Measurements from ENCODE around the gene ZNF439. TPM values are rescaled to one million over a fixed set of nuclear protein-coding genes. Genes with fewer than 3 reads are reported as not detected.

ZNF439 gene
- total and polyA plus RNA-seq, 2 donors (not counting 1 experiment from before 2014, with no cell fraction given) = 19.7 to 48.6 TPM

GRCh38 chr19:11890634-11891033 lies 42.1 kb downstream of the ZNF439 start:
- DNase-seq = no peak
- Histone ChIP-seq H3K79me2 (ENCODE audit: control insufficient read depth, insufficient read depth, low read length) (peaks cover 3% of the 10 kb centered on the region), H2AFZ (ENCODE audit: insufficient read depth, low read depth, low read length, poor library complexity, severe bottlenecking) (no peak overlapping the region), H3K36me3 (replicated peaks in 1 of 2; ENCODE audit: control extremely low read depth in 1 of 2, control insufficient read depth in 1 of 2, extremely low read depth in 1 of 2, insufficient read depth in 2 of 2, low read length in 1 of 2) (no peaks in the 10 kb centered on the region), H3K4me3 (ENCODE audit: control extremely low read depth in 1 of 5, extremely low read depth in 1 of 5, insufficient read depth in 1 of 5, low read depth in 2 of 5, low read length in 4 of 5) (no peak overlapping the region), H3K27me3 (replicated peaks in 1 of 4; ENCODE audit: control extremely low read depth in 1 of 4, control insufficient read depth in 3 of 4, insufficient read depth in 4 of 4, low read length in 3 of 4) (no peaks in the 10 kb centered on the region), H4K20me1 (ENCODE audit: control insufficient read depth, insufficient read depth, low read length, poor library complexity, severe bottlenecking) (no peaks in the 10 kb centered on the region), H3K27ac (ENCODE audit: low read length in 2 of 2) (no peak overlapping the region), H3K9me3 (ENCODE audit: control extremely low read depth in 1 of 3, control insufficient read depth in 2 of 3, insufficient read depth in 1 of 3, low read length in 2 of 3) (peaks cover 0 to 13% (median 0%) of the 10 kb centered on the region in 3 donors), H3K4me2 (replicated peaks; ENCODE audit: low read depth, low read length, poor library complexity, severe bottlenecking) (no peak overlapping the region), H3K9ac (ENCODE audit: low read length) (no peak overlapping the region), H3K4me1 (ENCODE audit: control insufficient read depth in 2 of 2, insufficient read depth in 2 of 2, low read length in 2 of 2) (peaks cover 8 to 17% of the 10 kb centered on the region in 2 donors)
- Mint-ChIP-seq H3K4me1 (peaks cover 24% of the 10 kb centered on the region), H3K4me3 (no peak overlapping the region), H3K27ac (no peak overlapping the region), H3K27me3 (no peaks in the 10 kb centered on the region), H3K9me3 (ENCODE audit: insufficient read depth) (peaks cover 3% of the 10 kb centered on the region)
- POLR2A ChIA-PET = no interaction called here
- WGBS (ENCODE audit: insufficient coverage) = 70% methylated on average over 2 of the region's 5 CpGs
- intact Hi-C loops (cut with micrococcal nuclease) = no loop called here
- no peak for ATAC-seq (ENCODE audit: low read depth)
- TF ChIP-seq EZH2 (IDR thresholded peaks at IDR 0.05; ENCODE audit: borderline replicate concordance, insufficient read depth, low read depth, low read length, poor library complexity, severe bottlenecking) (no peak), CTCF (IDR thresholded peaks at IDR 0.05) (no peak)
- CTCF ChIA-PET = no interaction called here

- Mint-ChIP-seq H3K9me3 (ENCODE audit: insufficient read depth) (no peaks in the 10 kb centered on the region), H3K4me1 (peaks cover under 1% of the 10 kb centered on the region), H3K27me3 (no peaks in the 10 kb centered on the region), H3K27ac (no peak overlapping the region), H3K4me3 (no peak overlapping the region)
- Histone ChIP-seq H3K9me3 (ENCODE audit: control extremely low read depth in 1 of 3, control insufficient read depth in 2 of 3, insufficient read depth in 1 of 3, low read length in 2 of 3) (peaks cover 0 to under 1% (median 0%) of the 10 kb centered on the region in 3 donors), H3K4me3 (ENCODE audit: control extremely low read depth in 1 of 5, extremely low read depth in 1 of 5, insufficient read depth in 1 of 5, low read depth in 2 of 5, low read length in 4 of 5) (no peak overlapping the region), H3K79me2 (ENCODE audit: control insufficient read depth, insufficient read depth, low read length) (peaks cover 3% of the 10 kb centered on the region), H4K20me1 (ENCODE audit: control insufficient read depth, insufficient read depth, low read length, poor library complexity, severe bottlenecking) (no peaks in the 10 kb centered on the region), H3K4me2 (replicated peaks; ENCODE audit: low read depth, low read length, poor library complexity, severe bottlenecking) (no peak overlapping the region), H3K27me3 (replicated peaks in 1 of 4; ENCODE audit: control extremely low read depth in 1 of 4, control insufficient read depth in 3 of 4, insufficient read depth in 4 of 4, low read length in 3 of 4) (no peaks in the 10 kb centered on the region), H3K36me3 (replicated peaks in 1 of 2; ENCODE audit: control extremely low read depth in 1 of 2, control insufficient read depth in 1 of 2, extremely low read depth in 1 of 2, insufficient read depth in 2 of 2, low read length in 1 of 2) (no peaks in the 10 kb centered on the region), H2AFZ (ENCODE audit: insufficient read depth, low read depth, low read length, poor library complexity, severe bottlenecking) (no peak overlapping the region), H3K9ac (ENCODE audit: low read length) (no peak overlapping the region), H3K27ac (ENCODE audit: low read length in 2 of 2) (no peak overlapping the region), H3K4me1 (ENCODE audit: control insufficient read depth in 2 of 2, insufficient read depth in 2 of 2, low read length in 2 of 2) (no peaks in the 10 kb centered on the region)
- WGBS (ENCODE audit: insufficient coverage) = 98% methylated on average over 5 of the region's 6 CpGs
- ChIA-PET POLR2A (no interaction called here), CTCF (no interaction called here)
- intact Hi-C loops (cut with micrococcal nuclease) = no loop called here
- TF ChIP-seq CTCF (IDR thresholded peaks at IDR 0.05) = no peak
- no peak for TF ChIP-seq EZH2 (IDR thresholded peaks at IDR 0.05; ENCODE audit: borderline replicate concordance, insufficient read depth, low read depth, low read length, poor library complexity, severe bottlenecking)
- ATAC-seq (ENCODE audit: low read depth) (no peak), DNase-seq (no peak)
Observed at GRCh38 chr19:11894851-11895250, 46.3 kb downstream of the ZNF439 start.
